HFF-Myc (cell line): ENCODE measurements around the gene MCM3AP.

ENCODE experiments used
- DNase-seq: peaks from one replicate; pipeline ENCODE4 v3.0.0-alpha.2; 2011; ENCODE audit warnings: low read depth; ENCODE audit errors: extremely low read depth
- H3K4me3 ChIP-seq: replicated peaks from 2 replicates; pipeline ENCODE4 v1.5.1; 2011; ENCODE audit warnings: low read depth, mild to moderate bottlenecking, control low read depth, low read length
- TF ChIP-seq, protein P1 (sequence below): IDR thresholded peaks from 2 replicates; pipeline ENCODE4 v1.5.1; 2012; ENCODE audit warnings: mild to moderate bottlenecking, low read depth, low read length, control low read depth; ENCODE audit errors: missing control alignments

Gene MCM3AP

DNA sequence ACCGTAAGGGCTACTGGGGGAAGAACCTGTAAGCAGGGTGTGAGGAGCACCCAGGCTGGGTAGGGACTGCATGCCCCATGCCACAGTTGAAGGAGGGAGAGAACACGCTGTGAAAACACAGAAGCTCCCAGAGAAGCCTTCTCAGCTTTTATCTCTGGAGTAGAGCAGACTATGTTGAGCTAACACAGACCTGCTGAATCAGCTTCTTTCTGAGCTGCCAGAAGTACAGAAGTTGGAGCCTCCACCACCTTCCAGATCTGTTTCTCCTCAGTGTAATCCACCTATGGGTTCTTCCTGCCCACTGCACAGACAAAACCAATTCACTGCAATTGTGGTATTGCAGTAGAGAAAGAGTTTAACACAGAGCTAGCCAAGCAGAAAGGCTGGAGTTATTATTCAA lies 6.2 kb upstream of the MCM3AP start:
- no peak overlapping the region for H3K4me3 ChIP-seq
- TF ChIP-seq, protein P1, sequence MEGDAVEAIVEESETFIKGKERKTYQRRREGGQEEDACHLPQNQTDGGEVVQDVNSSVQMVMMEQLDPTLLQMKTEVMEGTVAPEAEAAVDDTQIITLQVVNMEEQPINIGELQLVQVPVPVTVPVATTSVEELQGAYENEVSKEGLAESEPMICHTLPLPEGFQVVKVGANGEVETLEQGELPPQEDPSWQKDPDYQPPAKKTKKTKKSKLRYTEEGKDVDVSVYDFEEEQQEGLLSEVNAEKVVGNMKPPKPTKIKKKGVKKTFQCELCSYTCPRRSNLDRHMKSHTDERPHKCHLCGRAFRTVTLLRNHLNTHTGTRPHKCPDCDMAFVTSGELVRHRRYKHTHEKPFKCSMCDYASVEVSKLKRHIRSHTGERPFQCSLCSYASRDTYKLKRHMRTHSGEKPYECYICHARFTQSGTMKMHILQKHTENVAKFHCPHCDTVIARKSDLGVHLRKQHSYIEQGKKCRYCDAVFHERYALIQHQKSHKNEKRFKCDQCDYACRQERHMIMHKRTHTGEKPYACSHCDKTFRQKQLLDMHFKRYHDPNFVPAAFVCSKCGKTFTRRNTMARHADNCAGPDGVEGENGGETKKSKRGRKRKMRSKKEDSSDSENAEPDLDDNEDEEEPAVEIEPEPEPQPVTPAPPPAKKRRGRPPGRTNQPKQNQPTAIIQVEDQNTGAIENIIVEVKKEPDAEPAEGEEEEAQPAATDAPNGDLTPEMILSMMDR, result no peak
- no peak for DNase-seq

GRCh38 chr21:46289655-46290179 lies 4.3 kb upstream of the MCM3AP start:
- no peak for DNase-seq
- H3K4me3 ChIP-seq, result no peak overlapping the region
- TF ChIP-seq, protein P1, result no peak

DNA sequence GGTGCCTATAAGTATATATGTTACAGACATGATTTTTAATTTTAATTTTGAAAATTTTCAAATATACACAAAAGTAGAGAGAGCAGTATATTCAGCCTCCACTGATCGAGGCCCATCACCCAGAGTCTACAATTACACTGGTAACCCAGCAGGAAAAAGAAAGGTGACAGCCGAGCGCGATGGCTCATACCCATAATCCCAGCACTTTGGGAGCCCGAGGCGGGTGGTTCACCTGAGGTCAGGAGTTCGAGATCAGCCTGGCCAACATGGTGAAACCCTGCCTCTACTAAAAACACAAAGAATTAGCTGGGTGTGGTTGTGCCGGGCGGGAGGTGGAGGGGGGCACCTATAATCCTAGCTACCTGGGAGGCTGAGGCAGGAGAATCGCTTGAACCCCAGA lies 2.1 kb upstream of the MCM3AP start:
- H3K4me3 ChIP-seq, result peak overlapping the region; percentile 67
- DNase-seq, result no peak
- TF ChIP-seq, protein P1, result no peak

GRCh38 chr21:46286648-46287002 lies 1.2 kb upstream of the MCM3AP start:
- no peak for DNase-seq
- TF ChIP-seq, protein P1, result no peak
- peak overlapping the region; percentile 67 for H3K4me3 ChIP-seq

DNA sequence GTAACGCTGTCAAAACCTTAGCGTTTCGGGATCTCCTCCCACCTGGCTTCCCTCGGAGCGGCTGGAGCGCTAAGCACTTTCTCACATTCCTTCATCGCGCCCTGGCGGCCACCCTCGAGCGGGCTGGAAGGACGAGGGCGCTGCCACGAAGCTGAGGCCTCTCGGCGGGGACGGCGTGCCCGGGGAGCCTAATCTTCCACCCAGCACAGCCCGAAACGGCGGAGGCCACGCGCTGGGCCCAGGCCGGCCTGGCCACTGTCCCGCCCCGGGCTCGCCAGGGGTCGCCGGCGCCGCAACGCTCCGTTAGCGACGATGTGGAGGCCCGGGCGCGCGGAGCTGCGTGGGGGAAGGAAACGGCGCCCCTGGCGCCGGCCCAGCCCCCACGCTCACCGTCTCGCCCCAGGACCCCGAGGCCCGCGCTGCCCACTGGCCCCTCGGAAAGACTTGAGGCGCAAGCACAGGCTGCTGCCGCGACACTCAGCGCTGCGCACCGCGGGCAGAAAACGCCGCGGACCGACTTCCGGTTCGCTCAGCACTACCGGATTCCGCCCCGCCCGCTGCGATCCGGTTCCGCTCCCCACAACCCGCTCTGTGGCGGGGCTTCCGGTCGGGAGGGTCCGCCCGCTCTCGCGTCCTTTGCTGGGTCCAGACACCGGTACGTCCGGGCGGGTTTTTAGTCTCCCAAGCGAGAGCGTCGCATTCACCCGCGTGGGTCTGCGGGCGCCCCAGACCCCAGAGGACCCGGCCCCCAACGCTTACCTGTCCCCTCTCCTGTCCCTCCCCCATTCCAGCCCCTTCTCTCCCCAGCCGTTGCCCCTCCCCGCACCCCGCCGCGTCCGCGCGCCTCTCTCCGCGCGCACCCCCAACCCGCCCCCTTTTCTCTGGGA lies 593 bp upstream of the MCM3AP start, which contains the start of gene YBEY:
Gene YBEY (plus strand): TSS at position 582 of the 887 bp plus-strand sequence. CDS start 572 bp downstream, outside the sequence.
- peak; percentile 59 for DNase-seq
- TF ChIP-seq, protein P1, result peak; percentile 19
- H3K4me3 ChIP-seq, result peak within 1 kb of the TSS; percentile 67

GRCh38 chr21:46284733-46285132 lies 678 bp downstream of the MCM3AP start:
- TF ChIP-seq, protein P1, result no peak
- no peak for DNase-seq
- peak overlapping the region; percentile 67 for H3K4me3 ChIP-seq
